HG03045 (cell line): ENCODE measurements around the gene TULP3.

Experiments used
- ATAC-seq: cut with Tn5 transposase; IDR thresholded peaks from one replicate; pipeline ENCODE4 v1.9.1; 2021; ENCODE audit warnings: mild to moderate bottlenecking, moderate library complexity; ENCODE audit not compliant: unreplicated experiment

Gene TULP3

GRCh38 chr12:2963760-2964292 lies 73.1 kb downstream of the TULP3 start:
- no peak for ATAC-seq

- ATAC-seq, result no peak
Measured at GRCh38 chr12:2967651-2968050, 77.0 kb downstream of the TULP3 start.

DNA sequence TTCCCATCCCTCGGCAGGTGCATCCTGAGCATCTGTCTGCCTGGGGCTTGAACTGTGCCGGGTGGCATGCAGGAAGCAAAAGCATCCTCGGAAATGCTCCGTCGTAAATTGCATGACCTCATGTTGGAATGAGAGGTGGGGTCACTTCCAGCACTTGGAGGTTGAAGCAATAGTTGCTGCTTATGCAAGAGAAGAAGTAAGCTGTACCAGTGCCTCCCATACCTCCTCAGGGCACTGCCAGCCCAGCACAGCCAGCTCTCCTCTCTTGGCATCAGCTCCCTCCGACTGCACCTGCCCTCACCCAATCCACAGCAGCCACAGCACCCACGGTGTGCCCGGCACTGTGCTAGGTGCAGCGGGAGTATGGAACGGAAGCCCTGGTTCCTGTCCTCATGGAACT lies 80.1 kb downstream of the TULP3 start:
- ATAC-seq, result no peak

- no peak for ATAC-seq
Measured at GRCh38 chr12:2973566-2973965, 82.9 kb downstream of the TULP3 start.

GRCh38 chr12:2974560-2974971 lies 83.9 kb downstream of the TULP3 start:
- ATAC-seq, result no peak

GRCh38 chr12:2976581-2976996 lies 85.9 kb downstream of the TULP3 start:
- no peak for ATAC-seq

- ATAC-seq, result no peak
Measured at GRCh38 chr12:2977776-2978175, 87.1 kb downstream of the TULP3 start.

DNA sequence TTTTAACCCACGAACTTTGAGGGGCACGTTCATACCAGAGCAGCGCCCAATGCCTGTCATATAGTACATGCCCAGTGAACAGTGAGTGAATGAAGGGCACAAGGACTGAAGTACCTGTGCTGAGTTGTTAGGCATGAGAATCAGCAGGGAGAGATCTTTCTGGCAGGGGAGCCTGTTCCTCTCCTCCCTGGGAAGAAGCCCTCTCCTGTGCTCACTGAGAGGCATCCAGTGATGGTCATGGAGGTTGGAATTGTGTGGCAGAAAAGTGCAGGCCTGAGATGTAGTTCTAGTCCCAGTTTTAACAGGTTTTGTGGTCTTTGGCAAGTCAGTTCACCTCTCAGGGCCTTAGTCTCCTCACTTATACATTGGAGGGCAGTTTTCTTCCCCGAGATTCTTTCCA lies 89.1 kb downstream of the TULP3 start:
- ATAC-seq, result no peak

- ATAC-seq, result no peak
Measured at GRCh38 chr12:2980630-2981029, 89.9 kb downstream of the TULP3 start.

DNA sequence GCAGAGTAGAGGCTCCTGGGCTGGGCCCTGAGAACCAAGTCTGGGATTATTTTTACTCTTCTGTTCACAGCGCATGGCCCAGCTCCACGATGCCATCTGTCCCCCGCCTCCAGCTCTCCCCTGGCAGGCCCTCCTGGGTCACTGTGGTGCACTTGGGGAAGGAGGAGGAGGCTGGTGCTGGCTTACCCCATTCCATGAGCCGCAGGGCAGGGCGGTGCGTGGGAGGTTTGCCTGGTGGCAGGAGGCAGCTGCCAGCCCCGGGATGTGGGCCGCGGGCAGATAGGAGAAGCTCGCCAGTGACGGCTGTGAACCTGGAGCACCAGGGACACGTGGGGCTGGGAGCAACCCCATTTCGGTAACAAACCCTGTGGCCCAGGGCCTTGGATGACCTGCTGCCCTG lies 91.7 kb downstream of the TULP3 start:
- ATAC-seq, result no peak

DNA sequence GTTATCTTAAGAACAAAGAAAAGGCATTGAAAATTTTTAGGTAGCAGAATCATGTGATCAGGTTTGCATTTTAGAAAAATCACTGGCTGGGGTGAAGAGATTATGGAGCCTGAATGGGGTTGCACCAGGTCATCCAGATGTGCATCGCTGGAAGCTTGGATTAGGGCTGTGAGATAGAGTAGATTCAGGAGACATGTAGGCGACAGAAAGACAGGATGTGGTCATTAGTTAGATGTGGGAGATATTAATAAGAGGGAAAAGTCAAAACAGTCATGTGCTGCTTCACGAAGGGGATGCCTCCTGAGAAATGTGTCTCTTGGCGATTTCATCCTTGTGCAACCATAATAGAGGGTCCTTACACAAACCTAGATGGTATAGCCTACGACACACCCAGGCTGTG lies 93.6 kb downstream of the TULP3 start:
- ATAC-seq, result no peak

DNA sequence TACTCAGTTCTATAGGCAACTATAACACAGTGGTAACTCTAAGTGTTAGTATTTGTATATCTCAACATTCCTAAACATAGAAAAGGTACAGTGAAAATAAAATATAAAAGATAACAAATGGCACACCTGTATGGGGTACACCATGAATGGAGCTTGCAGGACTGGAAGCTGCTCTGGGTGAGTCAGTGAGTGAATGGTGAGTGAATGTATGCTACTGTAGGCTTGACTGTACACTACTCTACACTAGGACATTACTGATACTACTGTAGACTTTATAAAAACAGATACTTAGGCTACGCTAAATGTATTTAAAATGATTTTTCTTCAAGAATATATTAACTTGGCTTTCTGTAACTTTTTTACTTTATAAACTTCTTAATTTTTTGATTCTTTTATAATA lies 94.0 kb downstream of the TULP3 start:
- ATAC-seq, result no peak

GRCh38 chr12:2986876-2987275 lies 96.2 kb downstream of the TULP3 start:
- no peak for ATAC-seq

- ATAC-seq, result no peak
Measured at GRCh38 chr12:2988494-2988893, 97.8 kb downstream of the TULP3 start.
